HepG2 (cell line): Measurements from ENCODE around the gene MYLK. TPM values are rescaled to one million over a fixed set of nuclear protein-coding genes. Genes with fewer than 3 reads are reported as not detected.

Source experiments
- ATAC-seq: fragments of 200-7000 bp; cut with Tn5 transposase; 3 replicates; pipeline ENCODE4 v1.9.1; 2020; ENCODE audit warnings: mild to moderate bottlenecking, moderate library complexity
- BruUV-seq: library from RNA; stranded (reverse); fragments of 400-500 nt; replicated peaks from 2 replicates; lab custom pipeline; 2021; lab: Mats Ljungman, UMichigan
- CTCF ChIA-PET: fragments of 300-600 bp; formaldehyde crosslinking; extraction: SDS; loops from one replicate; lab custom pipeline; 2021; ENCODE audit warnings: low total read pairs, inconsistent platforms, low intra/inter-chr PET ratio; lab: Yijun Ruan, JAX
- POLR2A ChIA-PET: fragments of 350-600 bp; sonication (Branson Sonifier 250); formaldehyde crosslinking; loops from one replicate; lab custom pipeline; 2020; ENCODE audit warnings: antibody characterized with exemption, inconsistent platforms; lab: Yijun Ruan, JAX
- DNase-seq: peaks from one replicate; pipeline ENCODE4 v3.0.0-alpha.2; 2015; ENCODE audit warnings: low spot score
- FAIRE-seq: peaks from 3 replicates; lab custom pipeline; 2011; peaks lifted over from hg19 to GRCh38; lab: Jason Lieb, UNC
- H2AFZ ChIP-seq: one replicate; pipeline ENCODE4 v1.6.1; 2011; ENCODE audit warnings: low read length, inconsistent platforms
- H3K27ac ChIP-seq: fragments of 300-600 bp; 3 replicates; pipeline ENCODE4 v1.8.0; 2011; ENCODE audit warnings: mixed run types, mild to moderate bottlenecking, mixed read lengths, low read length, inconsistent platforms; ENCODE audit not compliant: insufficient read depth; ENCODE audit errors: extremely low read length
- H3K27me3 ChIP-seq, 2 experiments: fragments of 200-600 bp in 1 of 2; 2 replicates in 1 of 2; 3 replicates in 1 of 2; pipeline versions ENCODE4 v1.6.0 to v1.8.0; 2011; ENCODE audit warnings: low read length in 2 of 2, mild to moderate bottlenecking in 2 of 2, moderate library complexity in 2 of 2, inconsistent platforms in 1 of 2; ENCODE audit not compliant: insufficient read depth in 2 of 2, control insufficient read depth in 1 of 2
- H3K36me3 ChIP-seq, 2 experiments: fragments of 200-600 bp in 1 of 2; replicated peaks in 1 of 2; 2 replicates in 1 of 2; 3 replicates in 1 of 2; pipeline versions ENCODE4 v1.5.1 to v1.8.0; 2011; ENCODE audit warnings: low read length in 2 of 2, inconsistent platforms in 1 of 2; ENCODE audit not compliant: insufficient read depth in 2 of 2, control insufficient read depth in 1 of 2
- H3K4me1 ChIP-seq: 2 replicates; pipeline ENCODE4 v1.5.1; 2012; ENCODE audit warnings: low read length, inconsistent platforms; ENCODE audit not compliant: insufficient read depth
- H3K4me2 ChIP-seq: 2 replicates; pipeline ENCODE4 v1.6.0; 2011; ENCODE audit warnings: low read depth, low read length, inconsistent platforms
- H3K4me3 ChIP-seq, 3 experiments: fragments of 200-600 bp in 1 of 3; sonication (generic), shearing (Covaris generic) in 1 of 3; replicated peaks in 1 of 3; 2 replicates each; pipeline ENCODE4 v1.5.1; 2011 to 2016; ENCODE audit warnings: low read length in 3 of 3, inconsistent platforms in 2 of 3, low read depth in 2 of 3, mild to moderate bottlenecking in 2 of 3, control low read depth in 1 of 3, mixed read lengths in 1 of 3; ENCODE audit not compliant: insufficient read depth in 1 of 3
- H3K79me2 ChIP-seq: one replicate; pipeline ENCODE4 v1.6.1; 2011; ENCODE audit warnings: low read length, inconsistent platforms; ENCODE audit not compliant: insufficient read depth
- H3K9ac ChIP-seq: 2 replicates; pipeline ENCODE4 v1.6.0; 2011; ENCODE audit warnings: mild to moderate bottlenecking, low read depth, low read length, inconsistent platforms; ENCODE audit not compliant: insufficient read depth
- H3K9me3 ChIP-seq: 2 replicates; pipeline ENCODE4 v1.5.1; 2012; ENCODE audit warnings: mild to moderate bottlenecking, low read length
- H4K20me1 ChIP-seq: 2 replicates; pipeline ENCODE4 v1.6.0; 2011; ENCODE audit warnings: inconsistent platforms, mild to moderate bottlenecking, low read length, moderate library complexity; ENCODE audit not compliant: insufficient read depth
- ARNTL ChIP-seq: sonication (generic); formaldehyde crosslinking; IDR thresholded peaks from 2 replicates; pipeline ENCODE4 v1.4.0; 2020; ENCODE audit warnings: mild to moderate bottlenecking, missing genetic modification reagents
- CBX2 ChIP-seq, 2 experiments: fragments of 200-600 bp in 1 of 2; sonication (generic); formaldehyde crosslinking in 1 of 2; IDR thresholded peaks; 2 replicates each; pipeline versions ENCODE4 v1.7.0 to v1.8.1; 2018 to 2022; ENCODE audit warnings: low read depth in 2 of 2, low read length in 1 of 2, mild to moderate bottlenecking in 1 of 2, missing genetic modification reagents in 1 of 2
- ELF1 ChIP-seq: sonication (generic); formaldehyde crosslinking; IDR thresholded peaks from 2 replicates; pipeline ENCODE4 v1.4.0; 2020; ENCODE audit warnings: missing genetic modification reagents
- GATAD1 ChIP-seq: IDR thresholded peaks from 2 replicates; pipeline ENCODE4 v1.6.1; 2016; ENCODE audit warnings: missing genetic modification reagents, missing compliant biosample characterization
- PITX1 ChIP-seq: sonication (generic); formaldehyde crosslinking; IDR thresholded peaks from 2 replicates; pipeline ENCODE4 v1.5.1; 2020; ENCODE audit warnings: mild to moderate bottlenecking, missing genetic modification reagents
- RBM39 ChIP-seq: fragments of 200-400 bp; formaldehyde crosslinking; IDR thresholded peaks from one replicate; pipeline ENCODE4 v1.6.1; 2018; ENCODE audit warnings: antibody characterized with exemption, mild to moderate bottlenecking, low read depth, low read length; ENCODE audit not compliant: poor library complexity, severe bottlenecking
- SNAPC2 ChIP-seq: sonication (generic); formaldehyde crosslinking; IDR thresholded peaks from 2 replicates; pipeline ENCODE4 v1.8.1; 2022; ENCODE audit warnings: mild to moderate bottlenecking, missing genetic modification reagents
- ZNF20 ChIP-seq: sonication (generic); formaldehyde crosslinking; IDR thresholded peaks from 2 replicates; pipeline ENCODE4 v1.4.0; 2020; ENCODE audit warnings: mild to moderate bottlenecking, moderate library complexity, missing genetic modification reagents
- ZNF367 ChIP-seq: sonication (generic); formaldehyde crosslinking; IDR thresholded peaks from 2 replicates; pipeline ENCODE4 v1.4.0; 2020; ENCODE audit warnings: missing genetic modification reagents, borderline replicate concordance
- ZNF761 ChIP-seq: sonication (generic); formaldehyde crosslinking; conservative IDR thresholded peaks from 2 replicates; pipeline ENCODE4 v1.4.0; 2020; ENCODE audit warnings: mild to moderate bottlenecking, missing genetic modification reagents
- WGBS: methylation state at CpG from one replicate; pipeline ENCODE4 v1.1.6; 2017; ENCODE audit warnings: low lambda C conversion rate; 5-methylcytosine and 5-hydroxymethylcytosine counted together
- in situ Hi-C: cut with HindIII; loops from 2 replicates; pipeline ENCODE4 v1.10.0; 2017; ENCODE audit warnings: low pct_unique_long_range_greater_than_20kb; ENCODE audit not compliant: extremely low pct_ligation_motif_present
- intact Hi-C: fragments of 100-400 bp; cut with micrococcal nuclease; formaldehyde crosslinking; loops from one replicate; pipeline ENCODE4 v1.10.0; 2022; ENCODE audit not compliant: unreplicated experiment
- polyA plus RNA-seq, 8 experiments: library from polyadenylated mRNA; depleted of rRNA in 3 of 8; stranded (reverse) in 7 of 8; unstranded in 1 of 8; fragments of >200 nt; fragmentation: Illumina TruSeq in 4 of 8; extraction: Trizol in 4 of 8; gene quantifications; 2 replicates each; pipeline versions ENCODE4 v1.2.1 to v1.2.3, GENCODE V29; 2011 to 2016; ENCODE audit warnings: low read depth in 4 of 8, missing spikeins in 1 of 8, mixed read lengths in 1 of 8; ENCODE audit not compliant: insufficient read depth in 1 of 8
- total RNA-seq, 5 experiments: library from RNA; depleted of rRNA; stranded (reverse); fragments of >200 nt; fragmentation: Illumina TruSeq; extraction: Trizol; gene quantifications; 2 replicates each; pipeline ENCODE4 v1.2.3, GENCODE V29; 2016; ENCODE audit warnings: low read depth in 1 of 5
- TF ChIP-seq, protein P1 (sequence below): IDR thresholded peaks from 2 replicates; pipeline ENCODE4 v1.6.1; 2018; ENCODE audit warnings: missing genetic modification reagents, mild to moderate bottlenecking, missing compliant biosample characterization
- TF ChIP-seq, protein P2 (sequence below): IDR thresholded peaks from 2 replicates; pipeline ENCODE4 v1.6.1; 2016; ENCODE audit warnings: mild to moderate bottlenecking

The MYLK gene
- total and polyA plus RNA-seq, 2 of the 13 experiments (the other 11 are each of a cell fraction or from before 2014, with no cell fraction given) = 10.6 to 34.9 TPM

DNA sequence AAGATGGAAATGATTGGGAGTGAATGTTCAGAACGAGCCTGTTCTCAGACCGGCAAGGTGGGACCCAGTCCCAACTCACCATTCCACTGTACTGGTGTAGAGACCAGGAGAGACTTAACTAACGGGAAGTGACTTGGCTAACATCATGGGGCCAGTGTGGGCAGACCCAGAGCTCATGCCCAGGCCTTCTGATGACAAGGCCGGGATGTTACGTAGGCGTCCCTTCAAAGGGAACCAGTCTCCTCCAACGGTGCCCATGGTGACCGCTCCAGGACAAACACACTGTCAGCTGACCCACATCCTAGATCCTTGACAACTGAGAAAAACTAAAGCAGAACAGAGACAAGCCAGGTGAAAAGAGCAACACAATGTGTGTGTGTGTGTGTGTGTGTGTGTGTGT lies 170.9 kb downstream of the MYLK start:
- Histone ChIP-seq H3K36me3 (peaks cover 9 to 26% of the 10 kb centered on the region in 2 experiments; a peak in 4 of 5 replicates), H3K27ac (no peak overlapping the region), H4K20me1 (no peaks in the 10 kb centered on the region), H3K79me2 (no peaks in the 10 kb centered on the region), H3K4me1 (no peaks in the 10 kb centered on the region), H3K27me3 (no peaks in the 10 kb centered on the region), H3K4me3 (no peak overlapping the region), H3K9me3 (no peaks in the 10 kb centered on the region), H2AFZ (no peak overlapping the region), H3K4me2 (no peak overlapping the region), H3K9ac (no peak overlapping the region)
- ChIA-PET CTCF (no interaction called here), POLR2A (no interaction called here)
- in situ Hi-C loops = no loop called here
- ATAC-seq (no peak), FAIRE-seq (no peak), DNase-seq (no peak)
- no TSS peak for BruUV-seq
- TF ChIP-seq ARNTL (CRISPR knock-in tag) = no peak
- no peak for TF ChIP-seq ELF1
- no peak for TF ChIP-seq CBX2 (IDR thresholded peaks at IDR 0.05; ENCODE audit: low read depth, low read length)
- TF ChIP-seq CBX2 (CRISPR knock-in tag; IDR thresholded peaks at IDR 0.05; ENCODE audit: low read depth) = no peak
- no peak for TF ChIP-seq RBM39
- TF ChIP-seq, protein P1, sequence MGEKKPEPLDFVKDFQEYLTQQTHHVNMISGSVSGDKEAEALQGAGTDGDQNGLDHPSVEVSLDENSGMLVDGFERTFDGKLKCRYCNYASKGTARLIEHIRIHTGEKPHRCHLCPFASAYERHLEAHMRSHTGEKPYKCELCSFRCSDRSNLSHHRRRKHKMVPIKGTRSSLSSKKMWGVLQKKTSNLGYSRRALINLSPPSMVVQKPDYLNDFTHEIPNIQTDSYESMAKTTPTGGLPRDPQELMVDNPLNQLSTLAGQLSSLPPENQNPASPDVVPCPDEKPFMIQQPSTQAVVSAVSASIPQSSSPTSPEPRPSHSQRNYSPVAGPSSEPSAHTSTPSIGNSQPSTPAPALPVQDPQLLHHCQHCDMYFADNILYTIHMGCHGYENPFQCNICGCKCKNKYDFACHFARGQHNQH = no peak
- no peak for TF ChIP-seq ZNF20 (CRISPR knock-in tag)
- TF ChIP-seq PITX1 (CRISPR knock-in tag) = no peak
- no peak for TF ChIP-seq SNAPC2 (CRISPR knock-in tag)
- TF ChIP-seq, protein P2, sequence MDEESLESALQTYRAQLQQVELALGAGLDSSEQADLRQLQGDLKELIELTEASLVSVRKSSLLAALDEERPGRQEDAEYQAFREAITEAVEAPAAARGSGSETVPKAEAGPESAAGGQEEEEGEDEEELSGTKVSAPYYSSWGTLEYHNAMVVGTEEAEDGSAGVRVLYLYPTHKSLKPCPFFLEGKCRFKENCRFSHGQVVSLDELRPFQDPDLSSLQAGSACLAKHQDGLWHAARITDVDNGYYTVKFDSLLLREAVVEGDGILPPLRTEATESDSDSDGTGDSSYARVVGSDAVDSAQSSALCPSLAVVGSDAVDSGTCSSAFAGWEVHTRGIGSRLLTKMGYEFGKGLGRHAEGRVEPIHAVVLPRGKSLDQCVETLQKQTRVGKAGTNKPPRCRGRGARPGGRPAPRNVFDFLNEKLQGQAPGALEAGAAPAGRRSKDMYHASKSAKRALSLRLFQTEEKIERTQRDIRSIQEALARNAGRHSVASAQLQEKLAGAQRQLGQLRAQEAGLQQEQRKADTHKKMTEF = no peak
- no peak for TF ChIP-seq ZNF367 (CRISPR knock-in tag)
- no peak for TF ChIP-seq GATAD1 (CRISPR knock-in tag)
- TF ChIP-seq ZNF761 (CRISPR knock-in tag) = no peak
- intact Hi-C loops = no loop called here
- WGBS = 92% methylated on average over 8 of the region's 8 CpGs
